ENCODE data around the gene SEZ6L2.
A peak's percentile ranks its signal among the peaks of the same experiment; 100 is the strongest.
"Not testable (repeated sequence)": the region's sequence is repeated elsewhere in the genome, so short reads cannot be mapped to it uniquely, and the experiment has no call there.

Gene SEZ6L2

GRCh38 chr16:29849505-29849904 lies 49.8 kb downstream of the SEZ6L2 start:
- no peak for DNase-seq

- DNase-seq, result peak; percentile 45
Observed at GRCh38 chr16:29848420-29849297, 50.7 kb downstream of the SEZ6L2 start.

- DNase-seq, result no peak
Observed at GRCh38 chr16:29845656-29846055, 53.7 kb downstream of the SEZ6L2 start.

GRCh38 chr16:29844575-29845331 lies 54.6 kb downstream of the SEZ6L2 start:
- no peak for DNase-seq

- DNase-seq, result no peak
Observed at GRCh38 chr16:29843931-29844330, 55.4 kb downstream of the SEZ6L2 start.

- no peak for DNase-seq
Observed at GRCh38 chr16:29842732-29843346, 56.5 kb downstream of the SEZ6L2 start.

- DNase-seq, result no peak
Observed at GRCh38 chr16:29841631-29842030, 57.7 kb downstream of the SEZ6L2 start.

- DNase-seq, result no peak
Observed at GRCh38 chr16:29840240-29840639, 59.1 kb downstream of the SEZ6L2 start.

GRCh38 chr16:29839822-29840221 lies 59.5 kb downstream of the SEZ6L2 start:
- no peak for DNase-seq

GRCh38 chr16:29837841-29838240 lies 61.5 kb downstream of the SEZ6L2 start:
- no peak for DNase-seq

- no peak for DNase-seq
Observed at GRCh38 chr16:29836623-29837022, 62.7 kb downstream of the SEZ6L2 start.

GRCh38 chr16:29835926-29836325 lies 63.4 kb downstream of the SEZ6L2 start:
- no peak for DNase-seq

- DNase-seq, result no peak
Observed at GRCh38 chr16:29834079-29834478, 65.3 kb downstream of the SEZ6L2 start.

GRCh38 chr16:29833219-29833618 lies 66.1 kb downstream of the SEZ6L2 start:
- not testable (repeated sequence) for DNase-seq

GRCh38 chr16:29831490-29831889 lies 67.9 kb downstream of the SEZ6L2 start:
- DNase-seq, result no peak

GRCh38 chr16:29830774-29831173 lies 68.6 kb downstream of the SEZ6L2 start:
- no peak for DNase-seq

- no peak for DNase-seq
Observed at GRCh38 chr16:29826342-29826695, 73.0 kb downstream of the SEZ6L2 start.

- DNase-seq, result no peak
Observed at GRCh38 chr16:29825145-29826044, 74.0 kb downstream of the SEZ6L2 start.

- DNase-seq, result no peak
Observed at GRCh38 chr16:29824589-29825144, 74.7 kb downstream of the SEZ6L2 start.

- DNase-seq, result no peak
Observed at GRCh38 chr16:29821643-29822115, 77.7 kb downstream of the SEZ6L2 start.
